HG03432 (cell line): Measurements from ENCODE around the gene AGAP2.
"Not testable (repeated sequence)": the region's sequence is repeated elsewhere in the genome, so short reads cannot be mapped to it uniquely, and the experiment has no call there.

Experiments
- ATAC-seq: cut with Tn5 transposase; IDR thresholded peaks from one replicate; pipeline ENCODE4 v1.9.1; 2021; ENCODE audit warnings: mild to moderate bottlenecking, moderate library complexity; ENCODE audit not compliant: unreplicated experiment

Gene AGAP2

GRCh38 chr12:57738661-57739237 is at the start of gene AGAP2:
Gene AGAP2, minus strand, starts transcription at chr12:57738742. Its CDS starts 496 bp downstream, at chr12:57738246.
- ATAC-seq: no peak

GRCh38 chr12:57783861-57784260 is 45.3 kb upstream of the AGAP2 start:
- no peak for ATAC-seq

- peak; percentile 7 for ATAC-seq
These were observed 44.9 kb upstream of the AGAP2 start for GRCh38 chr12:57783466-57783801.

GRCh38 chr12:57782608-57783465 is 44.3 kb upstream of the AGAP2 start, which contains the start of gene TSFM:
Gene TSFM, plus strand, starts transcription at chr12:57782787. Its CDS starts 15 bp downstream, at chr12:57782802.
- ATAC-seq: peak; percentile 89

GRCh38 chr12:57782243-57782607 is 43.7 kb upstream of the AGAP2 start:
- ATAC-seq: peak; percentile 2

GRCh38 chr12:57781801-57782200 is 43.3 kb upstream of the AGAP2 start:
- no peak for ATAC-seq

GRCh38 chr12:57781244-57781643 is 42.7 kb upstream of the AGAP2 start:
- no peak for ATAC-seq

- ATAC-seq: no peak
These were observed 41.8 kb upstream of the AGAP2 start for GRCh38 chr12:57780284-57780897.

- no peak for ATAC-seq
These were observed 41.2 kb upstream of the AGAP2 start for GRCh38 chr12:57779736-57780135.

- ATAC-seq: no peak
These were observed 39.4 kb upstream of the AGAP2 start for GRCh38 chr12:57777911-57778310.

- ATAC-seq: no peak
These were observed 38.8 kb upstream of the AGAP2 start for GRCh38 chr12:57777367-57777766.

- no peak for ATAC-seq
These were observed 37.7 kb upstream of the AGAP2 start for GRCh38 chr12:57776247-57776587.

- ATAC-seq: no peak
These were observed 37.2 kb upstream of the AGAP2 start for GRCh38 chr12:57775563-57776246.

- ATAC-seq: no peak
These were observed 36.5 kb upstream of the AGAP2 start for GRCh38 chr12:57775044-57775443.

GRCh38 chr12:57774634-57775033 is 36.1 kb upstream of the AGAP2 start:
- not testable (repeated sequence) for ATAC-seq

GRCh38 chr12:57772429-57773322 is 34.1 kb upstream of the AGAP2 start, which contains the start of gene EEF1AKMT3:
Gene EEF1AKMT3, plus strand, starts transcription at chr12:57772614. Its CDS starts 111 bp downstream, at chr12:57772725.
- peak; percentile 36 for ATAC-seq

- ATAC-seq: peak; percentile 87
These were observed 33.4 kb upstream of the AGAP2 start, which contains the start of gene METTL1 for GRCh38 chr12:57771873-57772428. Gene METTL1, minus strand, starts transcription at chr12:57772105. Its CDS starts 22 bp downstream, at chr12:57772083.

- peak; percentile 80 for ATAC-seq
These were observed 32.8 kb upstream of the AGAP2 start for GRCh38 chr12:57771236-57771872.

- ATAC-seq: no peak
These were observed 32.2 kb upstream of the AGAP2 start for GRCh38 chr12:57770734-57771133.
